ENCODE data around the gene USP11.

DNA sequence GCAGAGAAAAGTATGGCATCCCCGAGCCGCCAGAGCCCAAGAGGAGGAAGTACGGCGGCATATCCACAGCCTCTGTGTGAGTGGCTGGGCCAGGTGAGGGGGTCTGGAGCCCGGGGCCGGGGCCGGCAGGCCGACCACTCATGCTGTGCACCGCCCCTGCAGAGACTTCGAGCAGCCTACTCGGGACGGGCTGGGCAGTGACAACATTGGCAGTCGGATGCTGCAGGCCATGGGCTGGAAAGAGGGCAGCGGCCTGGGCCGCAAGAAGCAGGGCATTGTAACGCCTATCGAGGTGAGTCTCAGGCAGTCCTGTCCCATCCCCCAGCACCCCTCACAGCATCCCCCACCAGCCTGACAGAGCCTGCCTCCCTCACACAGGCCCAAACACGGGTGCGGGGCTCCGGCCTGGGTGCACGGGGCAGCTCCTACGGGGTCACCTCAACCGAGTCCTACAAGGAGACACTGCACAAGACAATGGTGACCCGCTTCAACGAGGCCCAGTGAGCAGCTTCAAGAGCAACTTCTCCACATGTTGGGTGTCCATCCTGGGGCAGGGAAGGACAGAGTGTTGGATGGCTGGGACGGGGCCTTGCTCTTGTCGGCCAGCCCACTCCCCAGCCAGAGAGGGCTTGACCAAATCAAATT, 46.6 kb upstream of the USP11 start:
- TF ChIP-seq, protein P1, sequence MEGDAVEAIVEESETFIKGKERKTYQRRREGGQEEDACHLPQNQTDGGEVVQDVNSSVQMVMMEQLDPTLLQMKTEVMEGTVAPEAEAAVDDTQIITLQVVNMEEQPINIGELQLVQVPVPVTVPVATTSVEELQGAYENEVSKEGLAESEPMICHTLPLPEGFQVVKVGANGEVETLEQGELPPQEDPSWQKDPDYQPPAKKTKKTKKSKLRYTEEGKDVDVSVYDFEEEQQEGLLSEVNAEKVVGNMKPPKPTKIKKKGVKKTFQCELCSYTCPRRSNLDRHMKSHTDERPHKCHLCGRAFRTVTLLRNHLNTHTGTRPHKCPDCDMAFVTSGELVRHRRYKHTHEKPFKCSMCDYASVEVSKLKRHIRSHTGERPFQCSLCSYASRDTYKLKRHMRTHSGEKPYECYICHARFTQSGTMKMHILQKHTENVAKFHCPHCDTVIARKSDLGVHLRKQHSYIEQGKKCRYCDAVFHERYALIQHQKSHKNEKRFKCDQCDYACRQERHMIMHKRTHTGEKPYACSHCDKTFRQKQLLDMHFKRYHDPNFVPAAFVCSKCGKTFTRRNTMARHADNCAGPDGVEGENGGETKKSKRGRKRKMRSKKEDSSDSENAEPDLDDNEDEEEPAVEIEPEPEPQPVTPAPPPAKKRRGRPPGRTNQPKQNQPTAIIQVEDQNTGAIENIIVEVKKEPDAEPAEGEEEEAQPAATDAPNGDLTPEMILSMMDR (IDR thresholded peaks at IDR 0.05; ENCODE audit: low read depth, low read length, poor library complexity, severe bottlenecking), result no peak
- no peak for TF ChIP-seq EZH2phosphoT487 (IDR thresholded peaks at IDR 0.05; ENCODE audit: borderline replicate concordance, low read length)

All from DOHH2 (cell line).